Lower lobe of right lung (tissue), 2 donors: ENCODE data around the gene KCNJ12. TPM values are rescaled to one million over a fixed set of nuclear protein-coding genes. Genes with fewer than 3 reads are reported as not detected.
"Not testable (repeated sequence)": the region's sequence is repeated elsewhere in the genome, so short reads cannot be mapped to it uniquely, and the experiment has no call there.

ENCODE experiments used
- ATAC-seq, 2 donors: fragments of 200-7000 bp; cut with Tn5 transposase; one replicate each; pipeline ENCODE4 v1.9.1; 2020 to 2022; ENCODE audit warnings: mild to moderate bottlenecking in 2 of 2, moderate library complexity in 2 of 2
- DNase-seq: peaks from one replicate; pipeline ENCODE4 v3.0.0-alpha.2; 2020
- H3K27ac ChIP-seq: fragments of 200-600 bp; one replicate; pipeline ENCODE4 v1.8.0; 2022
- H3K27me3 ChIP-seq: fragments of 200-600 bp; one replicate; pipeline ENCODE4 v1.8.0; 2022; ENCODE audit warnings: low read depth
- H3K36me3 ChIP-seq: fragments of 200-600 bp; one replicate; pipeline ENCODE4 v1.8.0; 2022; ENCODE audit warnings: mild to moderate bottlenecking
- H3K4me1 ChIP-seq: fragments of 200-600 bp; one replicate; pipeline ENCODE4 v1.8.0; 2022
- H3K4me3 ChIP-seq: fragments of 200-600 bp; one replicate; pipeline ENCODE4 v1.8.0; 2022; ENCODE audit warnings: mild to moderate bottlenecking
- H3K9me3 ChIP-seq: fragments of 200-600 bp; one replicate; pipeline ENCODE4 v1.8.0; 2022
- intact Hi-C: fragments of 100-400 bp; cut with DNase I; formaldehyde crosslinking; loops from one replicate; pipeline ENCODE4 v1.11.0; 2022
- total RNA-seq: library from RNA; stranded (reverse); fragmentation: NEBNext Ultra II Directional; extraction: Animal tissue kit (Norgen Biotek cat#: 25700); gene quantifications from one replicate; pipeline ENCODE4 v1.2.1, GENCODE V29; 2021
- TF ChIP-seq, protein P1 (sequence below): fragments of 200-600 bp; IDR thresholded peaks from one replicate; pipeline ENCODE4 v1.8.0; 2022; ENCODE audit warnings: antibody characterized with exemption, mild to moderate bottlenecking
- donor health status: DM: no; HTN: yes; CAD: no; lungs with severe emphysema.

Gene KCNJ12
- total RNA-seq, 1 donor from 2014 or later = 1.9 TPM

GRCh38 chr17:21400816-21401593 is 24.8 kb downstream of the KCNJ12 start:
- H3K4me3 ChIP-seq = no peak overlapping the region
- H3K27ac ChIP-seq = no peak overlapping the region
- intact Hi-C loops = no loop called here
- H3K27me3 ChIP-seq = no peaks in the 10 kb centered on the region
- no peaks in the 10 kb centered on the region for H3K36me3 ChIP-seq
- H3K4me1 ChIP-seq = no peaks in the 10 kb centered on the region
- TF ChIP-seq, protein P1, sequence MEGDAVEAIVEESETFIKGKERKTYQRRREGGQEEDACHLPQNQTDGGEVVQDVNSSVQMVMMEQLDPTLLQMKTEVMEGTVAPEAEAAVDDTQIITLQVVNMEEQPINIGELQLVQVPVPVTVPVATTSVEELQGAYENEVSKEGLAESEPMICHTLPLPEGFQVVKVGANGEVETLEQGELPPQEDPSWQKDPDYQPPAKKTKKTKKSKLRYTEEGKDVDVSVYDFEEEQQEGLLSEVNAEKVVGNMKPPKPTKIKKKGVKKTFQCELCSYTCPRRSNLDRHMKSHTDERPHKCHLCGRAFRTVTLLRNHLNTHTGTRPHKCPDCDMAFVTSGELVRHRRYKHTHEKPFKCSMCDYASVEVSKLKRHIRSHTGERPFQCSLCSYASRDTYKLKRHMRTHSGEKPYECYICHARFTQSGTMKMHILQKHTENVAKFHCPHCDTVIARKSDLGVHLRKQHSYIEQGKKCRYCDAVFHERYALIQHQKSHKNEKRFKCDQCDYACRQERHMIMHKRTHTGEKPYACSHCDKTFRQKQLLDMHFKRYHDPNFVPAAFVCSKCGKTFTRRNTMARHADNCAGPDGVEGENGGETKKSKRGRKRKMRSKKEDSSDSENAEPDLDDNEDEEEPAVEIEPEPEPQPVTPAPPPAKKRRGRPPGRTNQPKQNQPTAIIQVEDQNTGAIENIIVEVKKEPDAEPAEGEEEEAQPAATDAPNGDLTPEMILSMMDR = no peak
- no peak for ATAC-seq
- no peaks in the 10 kb centered on the region for H3K9me3 ChIP-seq
- no peak for DNase-seq

DNA sequence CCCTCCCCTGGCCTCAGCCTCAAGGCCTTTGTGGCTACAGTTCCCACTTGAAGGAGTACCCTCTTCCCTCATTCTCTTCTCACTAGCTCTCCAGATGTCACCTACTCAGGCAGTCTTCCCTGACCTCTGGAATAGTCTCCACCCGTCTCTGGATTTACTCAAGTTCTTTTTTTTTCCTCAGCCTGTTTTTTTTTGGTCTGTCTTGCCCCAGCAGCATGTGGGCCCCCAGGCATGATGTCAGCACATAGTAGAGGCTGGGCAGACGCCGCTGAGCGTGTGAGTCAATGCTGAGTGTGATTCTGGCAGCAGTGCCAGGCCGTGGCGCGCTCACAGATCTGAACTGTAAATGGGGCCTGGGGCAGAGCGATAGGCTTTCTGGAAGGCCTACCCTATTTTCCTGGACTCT is 26.0 kb downstream of the KCNJ12 start:
- ATAC-seq = peak; percentile 27
- H3K36me3 ChIP-seq, H3K9me3 ChIP-seq, H3K4me1 ChIP-seq, H3K27ac ChIP-seq, H3K4me3 ChIP-seq, DNase-seq, H3K27me3 ChIP-seq, intact Hi-C loops: not testable (repeated sequence)

- H3K27ac ChIP-seq, ATAC-seq, H3K4me1 ChIP-seq, H3K9me3 ChIP-seq, H3K36me3 ChIP-seq, H3K27me3 ChIP-seq, H3K4me3 ChIP-seq, intact Hi-C loops, DNase-seq: not testable (repeated sequence)
Observed at GRCh38 chr17:21402926-21403325, 26.8 kb downstream of the KCNJ12 start.

- H3K4me3 ChIP-seq, H3K4me1 ChIP-seq, H3K27me3 ChIP-seq, DNase-seq, H3K27ac ChIP-seq, ATAC-seq, H3K36me3 ChIP-seq, intact Hi-C loops, H3K9me3 ChIP-seq: not testable (repeated sequence)
Observed at GRCh38 chr17:21404106-21404505, 27.9 kb downstream of the KCNJ12 start.

- H3K27me3 ChIP-seq, intact Hi-C loops, H3K9me3 ChIP-seq, ATAC-seq, DNase-seq, H3K4me1 ChIP-seq, H3K4me3 ChIP-seq, H3K36me3 ChIP-seq: not testable (repeated sequence)
- peak overlapping the region; percentile 79 for H3K27ac ChIP-seq
Observed at GRCh38 chr17:21404539-21404938, 28.4 kb downstream of the KCNJ12 start.

DNA sequence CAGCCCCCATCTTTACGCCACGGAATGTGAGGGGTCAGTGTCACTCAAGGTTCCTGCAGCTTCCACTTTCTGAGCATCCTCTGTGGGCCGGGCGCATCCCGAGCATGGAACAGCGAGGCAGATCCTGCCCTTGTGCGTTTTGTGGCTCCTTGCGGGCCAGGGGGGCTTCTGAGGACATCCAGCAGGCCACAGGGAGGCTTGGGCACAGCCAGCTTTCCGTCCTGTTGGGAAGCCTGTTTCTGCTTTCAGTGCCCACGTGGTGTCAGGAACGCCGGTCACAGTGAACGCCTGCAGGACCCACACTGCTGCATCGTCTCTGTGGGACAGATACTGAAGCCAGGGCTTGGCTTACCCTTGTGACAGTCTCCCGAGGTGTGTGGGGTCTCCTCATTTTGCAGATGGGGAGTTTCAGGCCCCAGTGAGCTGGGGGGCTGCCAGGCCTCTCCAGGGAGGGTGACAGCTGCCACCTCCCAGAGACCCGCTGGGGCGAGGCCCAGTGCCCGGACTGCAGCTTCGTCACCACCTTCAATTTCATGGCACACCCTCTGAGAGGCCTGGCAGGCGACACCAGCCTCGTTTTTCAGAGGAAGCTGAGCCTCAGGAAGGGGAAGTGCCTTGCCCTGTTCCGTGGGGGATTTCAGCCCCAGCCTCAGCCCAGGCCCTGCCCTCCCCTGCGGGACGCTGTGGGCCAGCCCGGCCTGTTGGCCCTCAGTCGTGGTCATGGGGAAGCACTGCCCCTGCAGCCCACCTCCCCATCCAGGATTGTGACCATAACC is 29.0 kb downstream of the KCNJ12 start:
- peak; percentile 52 for DNase-seq
- peak overlapping the region; percentile 79 for H3K27ac ChIP-seq
- intact Hi-C loops, H3K27me3 ChIP-seq, H3K36me3 ChIP-seq, H3K4me3 ChIP-seq, H3K4me1 ChIP-seq, H3K9me3 ChIP-seq: not testable (repeated sequence)
- peak; percentile 14 to 29 for ATAC-seq

DNA sequence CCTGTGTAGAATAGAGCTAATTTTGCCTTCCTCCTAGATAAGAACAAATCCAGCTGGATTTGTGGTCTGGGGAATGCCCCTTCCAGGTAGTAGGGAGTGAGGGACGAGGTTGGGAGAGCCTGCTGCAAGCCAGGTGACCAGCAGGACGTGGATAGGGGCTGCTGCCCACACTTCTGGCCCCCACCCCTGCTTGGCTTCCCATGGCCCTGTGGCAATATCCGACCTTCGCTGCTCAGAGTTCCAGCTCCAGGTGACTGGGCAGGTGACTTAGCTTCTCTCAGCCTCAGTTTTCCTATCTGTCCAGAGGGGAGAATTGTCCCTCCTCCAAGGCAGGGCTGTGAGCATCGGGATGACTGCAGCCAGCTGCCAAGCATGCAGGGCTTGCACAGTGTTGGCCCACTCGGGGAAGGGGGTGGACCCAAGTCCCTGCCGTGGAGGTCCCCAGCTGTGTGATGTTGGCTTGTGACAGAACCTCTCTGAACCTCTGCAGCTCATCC is 29.8 kb downstream of the KCNJ12 start:
- ATAC-seq, H3K4me1 ChIP-seq, H3K4me3 ChIP-seq, intact Hi-C loops, H3K36me3 ChIP-seq, H3K9me3 ChIP-seq, H3K27me3 ChIP-seq: not testable (repeated sequence)
- H3K27ac ChIP-seq = peak overlapping the region; percentile 79
- peak; percentile 24 for DNase-seq

- H3K9me3 ChIP-seq, intact Hi-C loops, ATAC-seq, H3K4me3 ChIP-seq, H3K27ac ChIP-seq, H3K27me3 ChIP-seq, H3K4me1 ChIP-seq, DNase-seq, H3K36me3 ChIP-seq: not testable (repeated sequence)
Observed at GRCh38 chr17:21406616-21407404, 30.7 kb downstream of the KCNJ12 start.

DNA sequence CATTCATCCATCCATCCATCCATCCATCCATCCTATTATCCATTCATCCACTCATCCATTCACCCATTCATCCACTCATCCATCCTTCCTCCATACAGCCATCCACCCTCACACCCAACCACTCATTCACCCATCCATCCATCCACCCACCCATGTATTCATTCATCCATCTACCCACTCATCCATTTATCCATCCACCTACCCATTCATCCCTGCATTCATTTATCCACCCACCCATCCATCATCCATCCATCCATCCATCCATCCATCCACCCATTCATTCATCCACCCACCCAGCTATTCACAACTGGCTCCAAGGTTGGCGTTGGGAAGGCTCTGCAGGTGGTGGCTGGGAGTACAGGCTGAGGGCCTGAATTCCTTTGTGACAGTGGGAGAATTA is 31.6 kb downstream of the KCNJ12 start:
- intact Hi-C loops, H3K4me1 ChIP-seq, H3K9me3 ChIP-seq, H3K4me3 ChIP-seq, H3K27me3 ChIP-seq, DNase-seq, ATAC-seq, H3K36me3 ChIP-seq, H3K27ac ChIP-seq: not testable (repeated sequence)

DNA sequence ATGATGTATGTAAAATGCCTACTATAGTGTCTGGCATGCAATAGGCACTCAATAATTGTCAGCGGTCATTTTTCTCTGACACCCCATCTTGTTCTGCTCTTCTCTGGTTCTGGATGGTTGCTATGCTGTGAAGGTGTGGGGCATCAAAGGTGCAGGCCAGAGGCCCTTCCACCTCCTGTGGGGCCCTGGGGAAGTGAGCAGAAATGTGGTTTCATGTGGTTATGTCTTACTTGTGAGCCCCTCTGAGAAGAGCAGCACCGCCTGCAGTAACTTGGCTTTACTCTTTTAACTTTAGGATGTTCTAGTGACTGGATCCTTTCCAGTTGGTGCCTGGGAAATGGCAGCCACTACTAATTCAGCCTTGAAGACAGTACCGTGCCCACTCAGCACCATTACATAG is 32.1 kb downstream of the KCNJ12 start:
- H3K4me3 ChIP-seq, DNase-seq, ATAC-seq, H3K36me3 ChIP-seq, H3K27ac ChIP-seq, intact Hi-C loops, H3K9me3 ChIP-seq, H3K27me3 ChIP-seq, H3K4me1 ChIP-seq: not testable (repeated sequence)

GRCh38 chr17:21408766-21409300 is 32.7 kb downstream of the KCNJ12 start:
- intact Hi-C loops, H3K4me1 ChIP-seq, H3K27ac ChIP-seq, H3K9me3 ChIP-seq, H3K4me3 ChIP-seq, ATAC-seq, H3K36me3 ChIP-seq, H3K27me3 ChIP-seq: not testable (repeated sequence)
- DNase-seq = peak; percentile 23

DNA sequence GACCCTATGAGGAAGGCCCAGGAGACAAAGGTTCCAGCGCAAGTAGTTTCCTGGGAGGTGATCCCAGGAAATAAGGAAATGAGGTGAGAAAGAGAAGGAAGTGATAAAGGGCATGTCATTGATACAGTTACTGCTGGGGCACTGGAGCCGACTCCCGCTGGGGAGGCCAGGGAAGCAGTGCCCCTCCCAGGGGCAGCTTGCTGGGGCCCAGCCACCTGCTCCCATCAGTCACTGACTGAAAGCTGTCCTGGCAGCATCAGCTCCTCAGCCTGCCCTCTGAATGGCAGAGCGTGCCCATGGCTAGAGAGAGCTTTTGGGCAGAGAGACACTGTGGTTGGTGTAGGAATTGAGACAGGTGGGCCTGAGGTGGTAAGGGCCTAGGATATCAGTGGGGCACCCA is 33.2 kb downstream of the KCNJ12 start:
- H3K27me3 ChIP-seq, ATAC-seq, H3K9me3 ChIP-seq, H3K27ac ChIP-seq, intact Hi-C loops, H3K4me1 ChIP-seq, H3K4me3 ChIP-seq, H3K36me3 ChIP-seq: not testable (repeated sequence)
- peak; percentile 12 for DNase-seq
